RPMI7951 (cell line): Measurements from ENCODE around the gene C17orf107. TPM values are rescaled to one million over a fixed set of nuclear protein-coding genes. Genes with fewer than 3 reads are reported as not detected.
"Not testable (repeated sequence)": the region's sequence is repeated elsewhere in the genome, so short reads cannot be mapped to it uniquely, and the experiment has no call there.

Experiments
- DNase-seq: peaks from one replicate; pipeline ENCODE4 v3.0.0-alpha.2; 2012; ENCODE audit warnings: low read depth
- total RNA-seq: library from RNA; depleted of rRNA; stranded (reverse); fragments of >200 nt; shearing (Covaris generic); gene quantifications from 2 replicates; pipeline ENCODE4 v1.2.3, GENCODE V29; 2014; rRNA removed

C17orf107 gene
- 0.12 and 0.20 TPM in 2 replicates for total RNA-seq

GRCh38 chr17:4899341-4900230 lies at the start of gene C17orf107:
Gene C17orf107 (plus strand): TSS chr17:4899536. CDS start chr17:4899763, 227 bp downstream.
- DNase-seq = no peak

- no peak for DNase-seq
Measured at GRCh38 chr17:4850246-4850645, 49.1 kb upstream of the C17orf107 start.

GRCh38 chr17:4851084-4851483 lies 48.3 kb upstream of the C17orf107 start:
- DNase-seq = no peak

- DNase-seq = peak; percentile 11
Measured at GRCh38 chr17:4852567-4853207, 46.6 kb upstream of the C17orf107 start.

GRCh38 chr17:4853208-4853671 lies 46.1 kb upstream of the C17orf107 start:
- DNase-seq = no peak

GRCh38 chr17:4854111-4854681 lies 45.1 kb upstream of the C17orf107 start:
- no peak for DNase-seq

GRCh38 chr17:4856271-4856936 lies 42.9 kb upstream of the C17orf107 start:
- DNase-seq = no peak

- no peak for DNase-seq
Measured at GRCh38 chr17:4856937-4857314, 42.4 kb upstream of the C17orf107 start.

- not testable (repeated sequence) for DNase-seq
Measured at GRCh38 chr17:4857347-4857746, 42.0 kb upstream of the C17orf107 start.

- DNase-seq = no peak
Measured at GRCh38 chr17:4858068-4858881, 41.1 kb upstream of the C17orf107 start.

GRCh38 chr17:4858882-4859260 lies 40.5 kb upstream of the C17orf107 start:
- no peak for DNase-seq

GRCh38 chr17:4859816-4860625 lies 39.3 kb upstream of the C17orf107 start:
- no peak for DNase-seq

GRCh38 chr17:4860651-4861050 lies 38.7 kb upstream of the C17orf107 start:
- no peak for DNase-seq

- DNase-seq = no peak
Measured at GRCh38 chr17:4861052-4861451, 38.3 kb upstream of the C17orf107 start.

- DNase-seq = no peak
Measured at GRCh38 chr17:4862720-4863119, 36.6 kb upstream of the C17orf107 start.

GRCh38 chr17:4863321-4863720 lies 36.0 kb upstream of the C17orf107 start:
- DNase-seq = no peak

GRCh38 chr17:4867535-4867934 lies 31.8 kb upstream of the C17orf107 start:
- not testable (repeated sequence) for DNase-seq

GRCh38 chr17:4869058-4869998 lies 30.0 kb upstream of the C17orf107 start:
- not testable (repeated sequence) for DNase-seq

GRCh38 chr17:4870855-4871254 lies 28.5 kb upstream of the C17orf107 start:
- DNase-seq = no peak
